H1 (cell line): ENCODE results near the gene ACTL8. TPM values are rescaled to one million over a fixed set of nuclear protein-coding genes. Genes with fewer than 3 reads are reported as not detected.

Experiments
- CTCF ChIA-PET: fragments of 300-600 bp; sonication (Branson Sonifier 250); formaldehyde crosslinking; loops from one replicate; lab custom pipeline; 2021; ENCODE audit not compliant: partially characterized antibody; lab: Charles Lee
- POLR2A ChIA-PET: fragments of 300-600 bp; sonication (Branson Sonifier 250); formaldehyde crosslinking; loops from one replicate; lab custom pipeline; 2021; ENCODE audit warnings: inconsistent platforms; ENCODE audit not compliant: partially characterized antibody; lab: Charles Lee
- DNase-seq, 2 experiments: peaks; one replicate each; pipeline versions ENCODE4 v3.0.0 to v3.0.0-alpha.2; 2010 to 2022; ENCODE audit warnings: low spot score in 2 of 2, low read depth in 1 of 2, mixed read lengths in 1 of 2
- FAIRE-seq: peaks from 2 replicates; lab custom pipeline; 2011; peaks lifted over from hg19 to GRCh38; lab: Jason Lieb, UNC
- H2AFZ ChIP-seq: 2 replicates; pipeline ENCODE4 v1.8.1; 2012; ENCODE audit warnings: low read length, inconsistent platforms
- H2AK5ac ChIP-seq: 2 replicates; pipeline ENCODE4 v1.6.1; 2013; ENCODE audit warnings: low read depth, low read length
- H2BK120ac ChIP-seq: replicated peaks from 2 replicates; pipeline ENCODE3; 2013; ENCODE audit warnings: low read depth, low read length, inconsistent platforms
- H2BK12ac ChIP-seq: 2 replicates; pipeline ENCODE4 v1.6.1; 2013; ENCODE audit warnings: low read depth, low read length
- H2BK15ac ChIP-seq: 2 replicates; pipeline ENCODE4 v1.6.1; 2013; ENCODE audit warnings: low read length
- H2BK20ac ChIP-seq: 2 replicates; pipeline ENCODE4 v1.6.1; 2013; ENCODE audit warnings: low read length
- H2BK5ac ChIP-seq: 2 replicates; pipeline ENCODE4 v1.6.1; 2013; ENCODE audit warnings: low read depth, low read length
- H3K14ac ChIP-seq: 2 replicates; pipeline ENCODE4 v1.6.1; 2013; ENCODE audit warnings: inconsistent platforms; ENCODE audit not compliant: insufficient read length
- H3K18ac ChIP-seq: 2 replicates; pipeline ENCODE4 v1.6.1; 2013; ENCODE audit warnings: low read length; ENCODE audit errors: extremely low read depth
- H3K23ac ChIP-seq: 2 replicates; pipeline ENCODE4 v1.6.1; 2013; ENCODE audit warnings: inconsistent platforms; ENCODE audit not compliant: insufficient read length
- H3K23me2 ChIP-seq: 2 replicates; pipeline ENCODE4 v1.6.1; 2013; ENCODE audit warnings: low read depth, low read length
- H3K27ac ChIP-seq: 2 replicates; pipeline ENCODE4 v1.6.1; 2011; ENCODE audit warnings: low read depth, low read length, inconsistent platforms
- H3K27me3 ChIP-seq, 4 experiments: replicated peaks in 1 of 4; 1 replicate in 1 of 4; 2 replicates in 3 of 4; pipeline versions ENCODE4 v1.6.1 to v1.8.1; 2011 to 2013; ENCODE audit warnings: low read length in 3 of 4, mild to moderate bottlenecking in 3 of 4, inconsistent platforms in 2 of 4, mixed read lengths in 2 of 4, moderate library complexity in 1 of 4; ENCODE audit not compliant: control insufficient read depth in 3 of 4, insufficient read depth in 3 of 4; ENCODE audit errors: extremely low read depth in 1 of 4
- H3K36me3 ChIP-seq, 4 experiments: 2 replicates each; pipeline versions ENCODE4 v1.6.1 to v1.8.1; 2011 to 2013; ENCODE audit warnings: mild to moderate bottlenecking in 4 of 4, low read length in 3 of 4, moderate library complexity in 2 of 4, control low read depth in 1 of 4, inconsistent platforms in 1 of 4; ENCODE audit not compliant: insufficient read depth in 4 of 4, control insufficient read depth in 2 of 4
- H3K4ac ChIP-seq: replicated peaks from 2 replicates; pipeline ENCODE3; 2013; ENCODE audit warnings: low read length, low read depth, mixed read lengths, inconsistent platforms; ENCODE audit not compliant: insufficient read length
- H3K4me1 ChIP-seq, 4 experiments: replicated peaks in 1 of 4; 1 replicate in 1 of 4; 2 replicates in 3 of 4; pipeline versions ENCODE4 v1.6.1 to v1.8.1; 2011 to 2013; ENCODE audit warnings: low read length in 3 of 4, inconsistent platforms in 2 of 4, mixed read lengths in 1 of 4; ENCODE audit not compliant: insufficient read depth in 4 of 4, control insufficient read depth in 3 of 4
- H3K4me2 ChIP-seq, 2 experiments: 2 replicates each; pipeline versions ENCODE4 v1.6.1 to v1.8.1; 2011 to 2013; ENCODE audit warnings: low read depth in 2 of 2, low read length in 2 of 2, control low read depth in 1 of 2, inconsistent platforms in 1 of 2, mild to moderate bottlenecking in 1 of 2; ENCODE audit not compliant: insufficient read depth in 1 of 2
- H3K4me3 ChIP-seq, 4 experiments: fragments of 200-600, 300-600 bp in 1 of 4; sonication (generic), shearing (Covaris generic), sonication (Bioruptor Twin) in 1 of 4; 2 replicates each; pipeline versions ENCODE4 v1.5.1 to v1.8.1; 2011 to 2016; ENCODE audit warnings: low read length in 4 of 4, low read depth in 3 of 4, control low read depth in 2 of 4, inconsistent platforms in 2 of 4, mild to moderate bottlenecking in 2 of 4, mixed read lengths in 1 of 4, moderate library complexity in 1 of 4; ENCODE audit not compliant: insufficient read depth in 2 of 4; ENCODE audit errors: extremely low read depth in 1 of 4
- H3K56ac ChIP-seq: replicated peaks from 2 replicates; pipeline ENCODE3; 2013; ENCODE audit warnings: low read depth, mild to moderate bottlenecking, mixed read lengths, low read length, inconsistent platforms; ENCODE audit not compliant: insufficient read length
- H3K79me1 ChIP-seq: 2 replicates; pipeline ENCODE4 v1.6.1; 2013; ENCODE audit warnings: low read depth, low read length, control low read depth
- H3K79me2 ChIP-seq, 2 experiments: 2 replicates each; pipeline versions ENCODE4 v1.6.1 to v1.8.1; 2012 to 2013; ENCODE audit warnings: low read length in 2 of 2, mild to moderate bottlenecking in 2 of 2, inconsistent platforms in 1 of 2; ENCODE audit not compliant: insufficient read depth in 2 of 2, control insufficient read depth in 1 of 2
- H3K9ac ChIP-seq, 4 experiments: replicated peaks in 1 of 4; 1 replicate in 1 of 4; 2 replicates in 3 of 4; pipeline versions ENCODE4 v1.6.1 to v1.8.1; 2011 to 2013; ENCODE audit warnings: low read depth in 3 of 4, low read length in 3 of 4, control low read depth in 2 of 4, mild to moderate bottlenecking in 2 of 4, moderate library complexity in 2 of 4, inconsistent platforms in 1 of 4; ENCODE audit errors: extremely low read depth in 1 of 4
- H3K9me3 ChIP-seq, 2 experiments: 2 replicates each; pipeline versions ENCODE4 v1.6.1 to v1.8.1; 2012 to 2013; ENCODE audit warnings: mild to moderate bottlenecking in 2 of 2, moderate library complexity in 2 of 2, control low read depth in 1 of 2, inconsistent platforms in 1 of 2, low read depth in 1 of 2, low read length in 1 of 2, mixed read lengths in 1 of 2; ENCODE audit not compliant: insufficient read depth in 2 of 2
- H4K20me1 ChIP-seq, 2 experiments: replicated peaks in 1 of 2; 2 replicates each; pipeline versions ENCODE3 to v1.8.1; 2011 to 2013; ENCODE audit warnings: inconsistent platforms in 2 of 2, low read length in 2 of 2, mild to moderate bottlenecking in 1 of 2; ENCODE audit not compliant: insufficient read depth in 2 of 2, control insufficient read depth in 1 of 2
- H4K5ac ChIP-seq: 2 replicates; pipeline ENCODE4 v1.6.1; 2013; ENCODE audit warnings: low read length, low read depth, mixed read lengths, inconsistent platforms; ENCODE audit not compliant: insufficient read length
- H4K8ac ChIP-seq: 2 replicates; pipeline ENCODE4 v1.8.0; 2013; ENCODE audit warnings: mild to moderate bottlenecking, moderate library complexity, low read length, inconsistent platforms; ENCODE audit not compliant: insufficient read depth; ENCODE audit errors: extremely low read depth
- H4K91ac ChIP-seq: replicated peaks from 2 replicates; pipeline ENCODE3; 2013; ENCODE audit warnings: low read length, mixed read lengths, inconsistent platforms; ENCODE audit not compliant: insufficient read length
- CEBPB ChIP-seq: IDR thresholded peaks from 2 replicates; pipeline ENCODE4 v1.6.1; 2012; ENCODE audit warnings: low read depth, low read length
- FOSL1 ChIP-seq: IDR thresholded peaks from 2 replicates; pipeline ENCODE4 v1.6.1; 2011; ENCODE audit warnings: mild to moderate bottlenecking, low read depth, low read length, moderate library complexity; ENCODE audit not compliant: insufficient read depth
- KDM5A ChIP-seq: fragments of 200-600 bp; IDR thresholded peaks from 2 replicates; pipeline ENCODE4 v1.7.1; 2012; ENCODE audit warnings: mild to moderate bottlenecking, low read length, inconsistent platforms, mixed read lengths
- RAD21 ChIP-seq, 2 experiments: IDR thresholded peaks in 1 of 2; conservative IDR thresholded peaks in 1 of 2; 2 replicates each; pipeline ENCODE4 v1.6.1; 2011; ENCODE audit warnings: low read depth in 2 of 2, low read length in 2 of 2, improper control_type of control experiment in 1 of 2, inconsistent platforms in 1 of 2, mild to moderate bottlenecking in 1 of 2, moderate library complexity in 1 of 2
- SUZ12 ChIP-seq: fragments of 200-600 bp; sonication (generic); IDR thresholded peaks from 2 replicates; pipeline ENCODE4 v1.6.1; 2012; ENCODE audit warnings: mild to moderate bottlenecking, inconsistent platforms, low read length, moderate library complexity, mixed read lengths
- TEAD4 ChIP-seq: IDR thresholded peaks from 2 replicates; pipeline ENCODE4 v1.6.1; 2012; ENCODE audit warnings: low read depth, low read length, inconsistent platforms, mixed read lengths
- YY1 ChIP-seq: IDR thresholded peaks from 2 replicates; pipeline ENCODE4 v1.6.1; 2011; ENCODE audit warnings: low read depth, mild to moderate bottlenecking, low read length
- WGBS, 2 experiments: shearing (Covaris generic) in 1 of 2; methylation state at CpG; one replicate each; pipeline versions ENCODE4 v1.1.6 to v1.1.7; 2013 to 2015; ENCODE audit warnings: low lambda C conversion rate in 2 of 2, mixed read lengths in 2 of 2, inconsistent platforms in 1 of 2, low coverage in 1 of 2, missing lambda C conversion rate in 1 of 2; ENCODE audit not compliant: insufficient replicate concordance in 2 of 2, insufficient coverage in 1 of 2, insufficient read length in 1 of 2; ENCODE audit errors: extremely low coverage in 1 of 2, missing lambda C conversion rate in 1 of 2; 5-methylcytosine and 5-hydroxymethylcytosine counted together
- polyA plus RNA-seq, 7 experiments: library from polyadenylated mRNA; depleted of rRNA in 3 of 7; stranded (reverse) in 5 of 7; unstranded in 2 of 7; fragments of >200 nt in 5 of 7; fragments of 200-250 nt in 2 of 7; gene quantifications; 1 replicate in 5 of 7; 2 replicates in 1 of 7; 4 replicates in 1 of 7; pipeline versions ENCODE4 v1.2.1 to v1.2.3, GENCODE V29; 2011 to 2013; ENCODE audit warnings: missing spikeins in 2 of 7, mixed read lengths in 2 of 7
- total RNA-seq: library from RNA; stranded (reverse); fragmentation: NEBNext Ultra II Directional; extraction: Animal tissue kit (Norgen Biotek cat#: 25700); gene quantifications from 2 replicates; pipeline ENCODE4 v1.2.1, GENCODE V29; 2021

The ACTL8 gene
- total and polyA plus RNA-seq, 2 of the 8 experiments (the other 6 are each of a cell fraction or from before 2014, with no cell fraction given) = 0.33 to 0.47 TPM

GRCh38 chr1:17729248-17729647, 25.9 kb upstream of the ACTL8 start:
- DNase-seq = no peak
- no peak overlapping the region for H3K4me3 ChIP-seq
- H3K79me2 ChIP-seq = no peaks in the 10 kb centered on the region
- no peak overlapping the region for H2BK15ac ChIP-seq
- H3K23ac ChIP-seq = no peak overlapping the region
- H2BK5ac ChIP-seq = no peak overlapping the region
- H3K79me1 ChIP-seq = no peaks in the 10 kb centered on the region
- TF ChIP-seq YY1 (no peak), RAD21 (IDR thresholded peaks at IDR 0.05 in 1 of 2, conservative IDR thresholded peaks at IDR 0.05 in 1 of 2; ENCODE audit: low read depth in 2 of 2, low read length in 2 of 2) (no peak), CEBPB (no peak), TEAD4 (no peak), KDM5A (no peak), SUZ12 (no peak), FOSL1 (no peak)
- TF ChIP-seq, all 59 proteins: peak for 0
- ChIA-PET POLR2A (no interaction called here), CTCF (interaction anchor here (0.7 to 4.2 kb wide), 6 partner anchors 12 to 68 kb away, joined by 3 to 16 read pairs (median 6); no protein-coding TSS in a partner anchor)
- Histone ChIP-seq H3K9me3 (no peaks in the 10 kb centered on the region), H3K27ac (no peak overlapping the region), H3K4me2 (no peak overlapping the region), H3K27me3 (no peaks in the 10 kb centered on the region), H3K4me1 (no peaks in the 10 kb centered on the region; a peak in 1 of 7 replicates), H4K5ac (no peak overlapping the region), H2BK120ac (no peak overlapping the region), H3K36me3 (no peaks in the 10 kb centered on the region), H2BK12ac (no peak overlapping the region), H3K56ac (no peak overlapping the region), H2AK5ac (no peak overlapping the region), H3K18ac (no peak overlapping the region), H3K4ac (no peak overlapping the region), H4K91ac (no peak overlapping the region), H2BK20ac (no peak overlapping the region), H4K20me1 (no peaks in the 10 kb centered on the region), H2AFZ (no peak overlapping the region), H3K9ac (no peak overlapping the region), H3K14ac (no peak overlapping the region), H3K23me2 (no peaks in the 10 kb centered on the region), H4K8ac (no peak overlapping the region)
- WGBS, 2 experiments = 91% methylated on average over 12 of the region's 12 CpGs; no CpG with 5 or more reads in 1 of the 2 experiments
- FAIRE-seq = no peak
